SK-N-SH (cell line): ENCODE results near the gene BLOC1S1. TPM values are rescaled to one million over a fixed set of nuclear protein-coding genes. Genes with fewer than 3 reads are reported as not detected.

Experiments used
- CTCF ChIA-PET: fragments of 300-600, 350-600 bp; formaldehyde crosslinking; extraction: SDS; loops from one replicate; lab custom pipeline; 2021; lab: Yijun Ruan, JAX
- POLR2A ChIA-PET: fragments of 350-600 bp; sonication (Branson Sonifier 250); formaldehyde crosslinking; extraction: SDS; loops from one replicate; lab custom pipeline; 2020; ENCODE audit warnings: antibody characterized with exemption, inconsistent platforms; lab: Yijun Ruan, JAX
- DNase-seq: peaks from one replicate; pipeline ENCODE4 v3.0.0; 2012
- H2AFZ ChIP-seq: fragments of 200-600 bp; sonication (generic); 2 replicates; pipeline ENCODE4 v1.8.1; 2016; ENCODE audit warnings: antibody characterized with exemption, mild to moderate bottlenecking, low read depth
- H3F3A ChIP-seq: fragments of 200-600 bp; sonication (generic); replicated peaks from 2 replicates; pipeline ENCODE3; 2016; ENCODE audit warnings: antibody characterized with exemption, mild to moderate bottlenecking; ENCODE audit not compliant: insufficient read depth
- H3K27ac ChIP-seq, 2 experiments: fragments of 200-500 bp in 1 of 2; fragments of 200-600 bp in 1 of 2; sonication (Bioruptor generic) in 1 of 2; sonication (generic), shearing (Covaris generic) in 1 of 2; 2 replicates each; pipeline versions ENCODE4 v1.5.1 to v1.6.1; 2014 to 2016; ENCODE audit warnings: low read depth in 2 of 2, inconsistent platforms in 1 of 2, low read length in 1 of 2, mild to moderate bottlenecking in 1 of 2, mixed read lengths in 1 of 2
- H3K27me3 ChIP-seq: fragments of 200-600 bp; sonication (generic), shearing (Covaris generic); 2 replicates; pipeline ENCODE4 v1.6.1; 2016; ENCODE audit warnings: mixed run types; ENCODE audit not compliant: insufficient read depth
- H3K36me3 ChIP-seq, 2 experiments: fragments of 200-500 bp in 1 of 2; fragments of 200-600 bp in 1 of 2; sonication (Bioruptor generic) in 1 of 2; sonication (generic) in 1 of 2; replicated peaks in 1 of 2; 2 replicates each; pipeline versions ENCODE3 to v1.5.1; 2014 to 2016; ENCODE audit warnings: low read length in 1 of 2, mild to moderate bottlenecking in 1 of 2; ENCODE audit not compliant: insufficient read depth in 2 of 2, control insufficient read depth in 1 of 2
- H3K4me1 ChIP-seq, 2 experiments: fragments of 200-500 bp in 1 of 2; fragments of 200-600 bp in 1 of 2; sonication (Bioruptor generic) in 1 of 2; sonication (generic), shearing (Covaris generic) in 1 of 2; 2 replicates each; pipeline versions ENCODE4 v1.5.1 to v1.6.1; 2014 to 2016; ENCODE audit warnings: low read depth in 1 of 2, low read length in 1 of 2, mixed run types in 1 of 2; ENCODE audit not compliant: insufficient read depth in 2 of 2, control insufficient read depth in 1 of 2
- H3K4me2 ChIP-seq: fragments of 200-600 bp; sonication (generic), shearing (Covaris generic); 2 replicates; pipeline ENCODE4 v1.6.1; 2017; ENCODE audit warnings: mixed run types
- H3K4me3 ChIP-seq, 2 experiments: fragments of 200-500 bp in 1 of 2; fragments of 200-600 bp in 1 of 2; sonication (Bioruptor generic) in 1 of 2; sonication (generic), shearing (Covaris generic) in 1 of 2; 2 replicates each; pipeline versions ENCODE4 v1.5.1 to v1.8.1; 2014 to 2016; ENCODE audit warnings: low read depth in 2 of 2, inconsistent platforms in 1 of 2, low read length in 1 of 2, mild to moderate bottlenecking in 1 of 2, mixed read lengths in 1 of 2, moderate library complexity in 1 of 2
- H3K79me2 ChIP-seq: fragments of 200-600 bp; sonication (generic); 2 replicates; pipeline ENCODE4 v1.8.1; 2017; ENCODE audit warnings: mild to moderate bottlenecking; ENCODE audit not compliant: insufficient read depth
- H3K9ac ChIP-seq: fragments of 200-600 bp; sonication (generic); 2 replicates; pipeline ENCODE4 v1.6.1; 2017; ENCODE audit warnings: mixed run types
- H3K9me2 ChIP-seq: fragments of 200-600 bp; sonication (generic); 2 replicates; pipeline ENCODE4 v1.6.1; 2017; ENCODE audit warnings: mixed run types
- H3K9me3 ChIP-seq: fragments of 200-600 bp; sonication (generic); 2 replicates; pipeline ENCODE4 v1.6.1; 2017; ENCODE audit warnings: mixed run types, mild to moderate bottlenecking, moderate library complexity
- H4K20me1 ChIP-seq: fragments of 200-600 bp; sonication (generic); 2 replicates; pipeline ENCODE4 v1.6.1; 2017; ENCODE audit warnings: mild to moderate bottlenecking, mixed run types; ENCODE audit not compliant: insufficient read depth
- FOXJ3 ChIP-seq: sonication (generic); formaldehyde crosslinking; IDR thresholded peaks from 2 replicates; pipeline ENCODE4 v1.5.1; 2020; ENCODE audit warnings: mild to moderate bottlenecking, missing genetic modification reagents
- FOXM1 ChIP-seq: IDR thresholded peaks from 2 replicates; pipeline ENCODE4 v1.4.0; 2012; ENCODE audit warnings: low read depth, mild to moderate bottlenecking
- GATA2 ChIP-seq: sonication (generic); formaldehyde crosslinking; IDR thresholded peaks from 2 replicates; pipeline ENCODE4 v1.5.0; 2020; ENCODE audit warnings: mild to moderate bottlenecking, missing genetic modification reagents
- IRF3 ChIP-seq: fragments of 150-350 bp; IDR thresholded peaks from 2 replicates; pipeline ENCODE4 v1.6.1; 2016; ENCODE audit warnings: mild to moderate bottlenecking, low read depth, low read length
- MAX ChIP-seq: IDR thresholded peaks from 2 replicates; pipeline ENCODE4 v1.4.0; 2012; ENCODE audit warnings: low read depth
- MEF2A ChIP-seq: IDR thresholded peaks from 2 replicates; pipeline ENCODE4 v1.4.0; 2012; ENCODE audit warnings: low read depth, borderline replicate concordance
- NFIC ChIP-seq: IDR thresholded peaks from 2 replicates; pipeline ENCODE4 v1.4.0; 2012; ENCODE audit warnings: borderline replicate concordance
- RAD21 ChIP-seq: IDR thresholded peaks from 2 replicates; pipeline ENCODE4 v1.6.1; 2012; ENCODE audit warnings: mild to moderate bottlenecking, low read length
- RFX5 ChIP-seq: IDR thresholded peaks from 2 replicates; pipeline ENCODE4 v1.6.1; 2012; ENCODE audit warnings: mild to moderate bottlenecking, improper control_type of control experiment, low read length
- SIN3A ChIP-seq: IDR thresholded peaks from 2 replicates; pipeline ENCODE4 v1.6.1; 2012; ENCODE audit warnings: low read depth, mild to moderate bottlenecking, low read length, moderate library complexity, borderline replicate concordance
- TAF1 ChIP-seq: IDR thresholded peaks from 2 replicates; pipeline ENCODE4 v1.6.1; 2012; ENCODE audit warnings: low read depth, mild to moderate bottlenecking, low read length, moderate library complexity, borderline replicate concordance
- TCF12 ChIP-seq: IDR thresholded peaks from 2 replicates; pipeline ENCODE4 v1.4.0; 2012
- WGBS: methylation state at CpG from one replicate; pipeline ENCODE4 v1.1.6; 2017; ENCODE audit warnings: low lambda C conversion rate; 5-methylcytosine and 5-hydroxymethylcytosine counted together
- polyA plus RNA-seq, 3 experiments: library from polyadenylated mRNA; depleted of rRNA; stranded (reverse); fragments of >200 nt; gene quantifications; 2 replicates each; pipeline ENCODE4 v1.2.3, GENCODE V29; 2012
- TF ChIP-seq, protein P1 (sequence below): fragments of 200-600 bp; sonication (generic); IDR thresholded peaks from 2 replicates; pipeline ENCODE4 v1.6.1; 2017; ENCODE audit warnings: antibody characterized with exemption, mild to moderate bottlenecking, moderate library complexity

BLOC1S1 gene
- polyA plus RNA-seq, 1 of the 3 experiments (the other 2 are of a cell fraction) = 331 TPM

- TF ChIP-seq RAD21 (no peak), RFX5 (no peak), MEF2A (no peak), TCF12 (0 out of 2 replicates have a peak, but pooled peaks have one; percentile 26), FOXJ3 (CRISPR knock-in tag) (no peak; the same call in 1 of the 2 replicates), TAF1 (peak; percentile 60; the same call in 1 of the 2 replicates), GATA2 (CRISPR knock-in tag) (no peak), NFIC (peak; percentile 54), MAX (peak; percentile 90), SIN3A (peak; percentile 94)
- TF ChIP-seq, protein P1, sequence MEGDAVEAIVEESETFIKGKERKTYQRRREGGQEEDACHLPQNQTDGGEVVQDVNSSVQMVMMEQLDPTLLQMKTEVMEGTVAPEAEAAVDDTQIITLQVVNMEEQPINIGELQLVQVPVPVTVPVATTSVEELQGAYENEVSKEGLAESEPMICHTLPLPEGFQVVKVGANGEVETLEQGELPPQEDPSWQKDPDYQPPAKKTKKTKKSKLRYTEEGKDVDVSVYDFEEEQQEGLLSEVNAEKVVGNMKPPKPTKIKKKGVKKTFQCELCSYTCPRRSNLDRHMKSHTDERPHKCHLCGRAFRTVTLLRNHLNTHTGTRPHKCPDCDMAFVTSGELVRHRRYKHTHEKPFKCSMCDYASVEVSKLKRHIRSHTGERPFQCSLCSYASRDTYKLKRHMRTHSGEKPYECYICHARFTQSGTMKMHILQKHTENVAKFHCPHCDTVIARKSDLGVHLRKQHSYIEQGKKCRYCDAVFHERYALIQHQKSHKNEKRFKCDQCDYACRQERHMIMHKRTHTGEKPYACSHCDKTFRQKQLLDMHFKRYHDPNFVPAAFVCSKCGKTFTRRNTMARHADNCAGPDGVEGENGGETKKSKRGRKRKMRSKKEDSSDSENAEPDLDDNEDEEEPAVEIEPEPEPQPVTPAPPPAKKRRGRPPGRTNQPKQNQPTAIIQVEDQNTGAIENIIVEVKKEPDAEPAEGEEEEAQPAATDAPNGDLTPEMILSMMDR = 0 out of 2 replicates have a peak, but pooled peaks have one; percentile 9
- TF ChIP-seq, all 33 proteins: peak for 19
These were observed at the start of gene BLOC1S1 (continued) for GRCh38 chr12:55715833-55716581.

DNA sequence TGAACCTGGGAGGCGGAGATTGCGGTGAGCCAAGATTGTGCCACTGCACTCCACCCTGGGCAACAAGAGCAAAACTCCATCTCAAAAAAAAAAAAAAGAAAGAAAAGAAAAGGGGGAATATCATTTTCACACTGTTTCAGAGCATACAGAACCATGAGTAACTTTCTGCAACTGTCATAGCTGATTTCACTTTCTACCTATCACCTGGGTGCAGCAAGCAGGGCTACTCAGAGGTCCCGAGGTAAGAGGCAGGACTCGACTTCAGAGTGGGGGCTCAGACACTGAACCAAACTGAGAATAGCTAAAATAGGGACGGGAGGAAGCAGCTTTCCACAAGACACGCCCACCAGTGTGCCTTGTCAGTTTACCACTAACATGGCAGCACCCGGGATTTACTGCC lies 49.3 kb upstream of the BLOC1S1 start:
- Histone ChIP-seq H3K27me3 (no peaks in the 10 kb centered on the region; the same call in 1 of the 2 replicates), H3F3A (no peaks in the 10 kb centered on the region), H3K9me3 (no peaks in the 10 kb centered on the region), H3K36me3 (no peaks in the 10 kb centered on the region), H3K27ac (no peak overlapping the region), H3K4me2 (no peak overlapping the region), H3K79me2 (no peaks in the 10 kb centered on the region), H4K20me1 (no peaks in the 10 kb centered on the region), H3K4me3 (no peak overlapping the region), H2AFZ (no peak overlapping the region), H3K9ac (no peak overlapping the region), H3K9me2 (no peaks in the 10 kb centered on the region), H3K4me1 (no peaks in the 10 kb centered on the region)
- no peak for TF ChIP-seq FOXM1
- TF ChIP-seq IRF3 = no peak
- WGBS = 33% methylated on average over 7 of the region's 7 CpGs
- DNase-seq = no peak
- POLR2A ChIA-PET = interaction anchor here (0.6 kb wide), 1 partner anchor 66 kb away, joined by 3 read pairs; no protein-coding TSS in a partner anchor
- CTCF ChIA-PET = interaction anchor here (2.9 kb wide), 1 partner anchor 10 kb away, joined by 12 read pairs; no protein-coding TSS in a partner anchor
